ENCODE results near the gene CEP128.
"Not testable (repeated sequence)": the region's sequence is repeated elsewhere in the genome, so short reads cannot be mapped to it uniquely, and the experiment has no call there.

The CEP128 gene

GRCh38 chr14:80951491-80951890 lies 10.0 kb upstream of the CEP128 start:
- no peak for DNase-seq

DNA sequence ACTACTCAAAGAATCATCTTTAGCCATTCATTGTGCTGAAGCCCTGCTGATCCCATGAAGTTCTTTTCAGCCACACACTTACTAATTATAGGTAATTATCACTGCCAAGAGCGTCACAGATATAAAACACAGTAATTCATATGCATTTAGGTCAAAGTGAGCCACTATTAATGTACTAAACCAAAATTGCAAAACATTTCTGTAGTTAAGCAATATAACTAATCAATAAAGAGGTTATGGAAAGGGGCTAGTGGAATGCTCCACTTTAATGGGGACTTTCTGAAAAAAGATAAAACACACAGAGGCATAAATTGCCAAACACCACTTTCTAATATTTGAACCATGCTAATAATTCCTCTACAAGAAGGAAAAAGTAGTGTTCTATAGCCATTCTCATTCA lies 6.8 kb upstream of the CEP128 start:
- no peak for DNase-seq

DNA sequence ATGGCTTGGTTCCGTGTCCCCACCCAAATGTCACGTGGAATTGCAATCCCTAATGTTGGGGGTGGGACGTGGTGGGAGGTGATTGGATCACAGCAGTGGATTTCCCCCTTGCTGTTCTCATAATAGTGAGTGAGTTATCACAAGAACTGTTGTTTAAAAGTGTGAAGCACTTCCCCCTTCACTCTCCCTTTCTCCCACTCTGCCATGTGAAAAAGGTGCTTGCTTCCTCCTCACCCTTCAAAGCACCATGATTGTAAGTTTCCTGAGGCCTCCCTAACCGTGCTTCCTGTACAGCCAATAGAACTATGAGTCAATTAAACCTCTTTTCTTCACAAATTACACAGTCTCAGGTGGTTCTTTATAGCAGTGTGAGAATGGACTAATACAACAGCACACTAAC lies 5.3 kb upstream of the CEP128 start:
- no peak for DNase-seq

- no peak for DNase-seq
These were observed 4.6 kb upstream of the CEP128 start for GRCh38 chr14:80946187-80946586.

DNA sequence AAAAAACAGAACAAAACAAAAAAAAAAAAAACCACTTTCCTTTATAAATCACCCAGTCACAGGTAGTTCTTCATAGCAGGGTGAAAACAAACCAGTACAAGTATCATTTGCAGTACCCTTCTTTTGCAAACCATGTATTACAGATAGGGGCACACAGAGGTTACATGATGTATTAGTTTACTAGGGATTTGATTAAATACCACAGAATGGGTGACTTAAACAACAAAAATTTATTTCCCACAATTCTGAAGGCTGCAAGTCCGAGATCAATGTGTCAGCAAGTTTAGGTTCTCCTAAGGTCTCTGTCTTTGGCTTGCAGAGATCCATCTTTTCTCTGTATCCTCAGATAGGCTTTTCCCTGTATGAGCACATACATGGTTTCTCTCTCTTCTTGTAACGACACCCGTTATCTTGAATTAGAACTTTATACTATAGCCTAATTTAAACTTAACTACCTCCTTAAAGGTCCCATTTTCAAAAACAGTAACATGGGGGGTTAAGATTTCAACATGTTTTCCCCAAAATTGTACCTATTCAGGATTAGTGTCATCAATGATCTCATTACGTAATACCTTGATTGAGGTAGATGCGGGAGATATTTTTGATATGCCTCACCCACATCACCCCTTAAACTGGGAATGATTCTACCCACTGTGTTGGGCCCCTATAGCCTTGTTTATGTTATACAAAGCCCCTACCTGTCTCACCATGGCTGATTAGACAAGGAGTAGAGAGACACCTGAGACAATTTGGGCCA lies 3.5 kb upstream of the CEP128 start:
- DNase-seq, result no peak

DNA sequence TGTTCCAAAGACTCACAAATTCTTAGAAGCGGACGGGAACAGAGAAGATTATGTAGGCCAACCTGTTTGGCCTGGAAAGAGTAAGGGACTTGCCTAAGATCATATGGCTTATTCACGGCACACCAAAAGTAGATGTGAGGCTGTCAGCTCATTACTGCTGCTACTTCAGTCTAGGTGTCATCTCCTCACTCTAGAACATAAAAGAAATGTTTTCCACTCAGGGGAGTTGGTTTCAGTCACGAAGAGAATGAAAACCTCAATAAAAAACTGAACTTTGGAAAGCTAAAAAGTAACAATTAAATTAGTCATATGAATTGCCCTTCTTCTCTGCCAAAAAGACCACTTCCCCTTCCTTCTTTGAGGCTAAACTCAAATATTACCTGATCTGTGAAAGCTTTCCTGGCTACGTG lies 658 bp upstream of the CEP128 start:
- DNase-seq, result peak; percentile 47

- peak; percentile 79 for DNase-seq
These were observed 1.4 kb downstream of the CEP128 start for GRCh38 chr14:80940146-80940545.

DNA sequence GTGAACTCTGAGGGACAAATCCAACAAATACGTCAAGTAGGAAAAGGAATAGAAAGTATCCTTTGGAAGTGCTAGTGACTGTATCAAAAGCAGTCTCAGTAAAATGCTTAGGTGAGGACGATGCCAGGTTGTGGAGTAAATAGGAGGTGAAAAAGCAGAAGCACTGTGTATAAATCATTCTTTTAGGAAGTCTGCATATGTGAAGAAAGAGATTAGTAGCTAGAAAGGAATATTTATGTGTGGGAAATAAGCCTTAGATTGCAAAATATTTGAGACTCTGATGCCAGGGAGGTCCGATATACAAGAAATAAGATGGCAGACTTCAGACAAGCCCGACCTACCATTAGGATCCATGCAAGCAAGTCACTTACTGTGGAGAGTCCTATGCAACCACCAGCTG lies 7.9 kb downstream of the CEP128 start:
- no peak for DNase-seq

DNA sequence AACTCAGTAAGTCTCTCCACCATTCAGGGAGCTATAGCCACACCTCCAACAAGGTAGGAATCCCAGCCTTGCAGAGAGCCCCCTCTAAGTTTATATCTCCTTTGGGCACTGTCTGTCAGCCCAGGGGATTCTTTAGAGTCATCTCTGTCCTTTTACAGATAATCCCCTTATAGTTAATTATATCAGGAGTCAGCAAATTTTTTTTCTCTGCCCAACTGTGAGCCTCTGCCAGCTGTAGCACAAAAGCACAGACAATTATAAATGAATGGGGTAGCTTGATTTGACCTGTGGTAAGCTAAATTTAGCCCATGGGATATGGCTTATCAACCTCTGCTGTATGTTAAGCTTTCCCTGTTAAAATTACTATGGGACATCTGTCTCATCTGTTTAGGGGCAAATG lies 8.3 kb downstream of the CEP128 start:
- DNase-seq, result no peak

GRCh38 chr14:80930836-80931389 lies 10.6 kb downstream of the CEP128 start:
- DNase-seq, result peak; percentile 93

- DNase-seq, result peak; percentile 45
These were observed 11.4 kb downstream of the CEP128 start for GRCh38 chr14:80930095-80930494.

- DNase-seq, result no peak
These were observed 14.2 kb downstream of the CEP128 start for GRCh38 chr14:80927083-80927989.

- DNase-seq, result no peak
These were observed 15.0 kb downstream of the CEP128 start for GRCh38 chr14:80926397-80927082.

GRCh38 chr14:80924365-80925103 lies 17.0 kb downstream of the CEP128 start:
- no peak for DNase-seq

GRCh38 chr14:80923368-80923767 lies 18.2 kb downstream of the CEP128 start:
- no peak for DNase-seq

DNA sequence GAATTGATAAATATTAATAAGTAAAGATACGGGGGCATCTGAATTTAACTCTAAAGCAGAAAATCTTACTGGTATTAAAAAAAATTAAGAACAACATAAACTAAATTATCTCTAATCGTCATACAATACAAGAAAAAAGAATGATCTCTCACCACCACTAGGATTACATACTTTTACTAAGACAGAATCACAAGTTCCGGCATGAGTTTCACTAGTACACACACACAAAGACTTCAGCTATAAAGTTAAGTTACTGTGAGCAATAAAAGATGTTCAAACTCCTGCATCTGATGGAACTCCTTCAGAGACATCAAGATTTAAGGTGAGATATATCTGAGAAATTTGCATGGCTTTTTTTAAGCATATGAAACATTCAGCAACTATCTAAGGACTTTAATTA lies 21.9 kb downstream of the CEP128 start:
- no peak for DNase-seq

DNA sequence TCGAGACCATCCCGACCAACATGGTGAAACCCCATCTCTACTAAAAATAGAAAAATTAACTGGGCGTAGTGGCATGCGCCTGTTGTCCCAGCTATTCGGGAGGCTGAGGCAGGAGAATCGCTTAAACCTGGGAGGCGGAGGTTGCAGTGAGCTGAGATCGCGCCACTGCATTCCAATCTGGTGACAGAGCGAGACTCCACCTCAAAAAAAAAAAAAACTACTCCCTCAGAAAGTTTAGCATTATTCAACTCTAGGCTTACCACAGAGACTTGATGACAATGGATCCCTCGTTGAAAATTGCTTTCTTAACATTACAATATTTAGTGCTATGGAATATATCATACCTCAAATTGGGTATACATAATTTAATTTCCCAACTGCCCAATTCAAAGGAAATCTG lies 29.5 kb downstream of the CEP128 start:
- DNase-seq, result not testable (repeated sequence)

DNA sequence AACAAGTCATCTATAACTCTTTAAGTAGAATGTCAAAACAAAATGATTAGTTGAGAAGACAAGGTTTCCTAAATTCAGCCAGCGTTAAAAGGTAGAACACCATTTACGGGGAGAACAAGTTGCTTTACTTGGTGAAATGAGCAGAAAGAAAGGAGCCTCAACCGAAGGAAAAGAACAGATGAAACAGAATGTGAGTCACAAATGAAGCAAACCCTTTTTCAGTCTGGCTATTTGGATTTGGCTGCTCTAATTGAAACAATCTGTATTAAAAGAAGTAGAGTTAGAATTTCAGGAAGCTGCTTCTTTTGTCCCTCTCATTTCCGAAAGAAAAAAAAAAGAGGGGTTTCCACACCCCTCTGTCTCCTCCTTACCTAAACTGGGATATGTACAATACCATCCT lies 34.6 kb downstream of the CEP128 start:
- no peak for DNase-seq

- no peak for DNase-seq
These were observed 35.2 kb downstream of the CEP128 start for GRCh38 chr14:80906336-80906735.

GRCh38 chr14:80902608-80903007 lies 38.9 kb downstream of the CEP128 start:
- peak; percentile 45 for DNase-seq

DNA sequence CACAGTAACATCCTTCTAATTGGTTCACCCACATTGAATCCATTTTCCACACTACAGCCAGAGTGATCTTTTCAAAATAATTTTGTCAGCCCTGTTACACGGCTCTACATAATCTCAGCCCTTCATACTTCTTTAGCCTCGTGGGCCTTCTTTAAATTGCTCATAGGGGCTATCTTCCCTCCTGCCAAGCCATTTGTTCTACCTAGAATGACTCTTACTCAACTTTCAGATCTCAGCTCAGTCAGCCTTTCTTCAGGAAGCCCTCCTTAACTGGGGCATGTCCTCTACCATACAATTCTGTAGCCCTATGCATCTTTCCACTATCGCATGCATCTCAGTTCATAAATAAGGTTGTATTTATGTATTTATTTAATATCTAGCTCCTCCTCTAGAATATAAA lies 39.7 kb downstream of the CEP128 start:
- peak; percentile 52 for DNase-seq

- no peak for DNase-seq
These were observed 40.3 kb downstream of the CEP128 start for GRCh38 chr14:80901260-80901659.

- DNase-seq, result no peak
These were observed 68.9 kb downstream of the CEP128 start for GRCh38 chr14:80872645-80873044.

Measured in activated CD4-positive, alpha-beta T cell treated with anti-CD3 and anti-CD28 coated beads, Interleukin-2, amount 50 U/mL, for 16 hours (primary cell).